Activated T-helper 1 cell treated with anti-CD3 and anti-CD28 coated beads, Interleukin-2, amount 50 U/mL, for 16 hours (primary cell): ENCODE results near the gene PHKG2.

Experiments
- DNase-seq, 2 donors: peaks; one replicate each; pipeline ENCODE4 v3.0.0-alpha.2; 2020; ENCODE audit warnings: low read depth in 1 of 2, low spot score in 1 of 2

Gene PHKG2

GRCh38 chr16:30728321-30728720, 19.9 kb upstream of the PHKG2 start:
- no peak for DNase-seq

DNA sequence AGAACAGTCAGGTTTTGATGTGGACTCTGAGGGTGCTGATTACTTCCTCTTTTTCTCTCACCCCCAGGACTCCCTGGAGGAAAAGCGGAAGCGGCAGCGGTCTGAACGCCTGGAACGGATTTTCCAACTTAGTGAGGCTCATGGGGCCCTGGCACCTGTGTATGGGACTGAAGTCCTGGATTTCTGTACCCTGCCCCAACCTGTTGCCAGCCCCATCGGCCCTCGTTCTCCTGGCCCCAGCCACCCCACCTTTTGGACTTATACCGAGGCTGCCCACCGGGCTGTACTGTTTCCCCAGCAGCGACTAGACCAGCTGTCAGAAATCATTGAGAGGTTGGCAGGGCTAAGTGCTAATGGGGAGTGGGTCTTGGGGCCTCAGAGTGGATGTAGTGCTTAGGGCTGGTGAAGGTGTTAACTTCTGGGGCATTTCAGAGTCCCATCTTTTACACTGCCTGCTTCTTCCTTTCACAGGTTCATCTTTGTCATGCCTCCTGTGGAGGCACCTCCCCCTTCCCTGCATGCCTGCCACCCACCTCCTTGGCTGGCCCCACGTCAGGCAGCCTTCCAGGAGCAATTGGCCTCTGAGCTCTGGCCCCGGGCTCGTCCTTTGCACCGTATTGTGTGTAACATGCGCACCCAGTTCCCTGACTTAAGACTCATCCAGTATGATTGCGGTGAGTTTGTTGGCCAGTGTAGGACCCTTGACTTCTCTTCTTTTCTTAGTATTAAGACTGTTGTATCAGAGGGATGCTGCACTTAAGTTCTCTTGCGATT, 19.1 kb upstream of the PHKG2 start:
- DNase-seq, result no peak

DNA sequence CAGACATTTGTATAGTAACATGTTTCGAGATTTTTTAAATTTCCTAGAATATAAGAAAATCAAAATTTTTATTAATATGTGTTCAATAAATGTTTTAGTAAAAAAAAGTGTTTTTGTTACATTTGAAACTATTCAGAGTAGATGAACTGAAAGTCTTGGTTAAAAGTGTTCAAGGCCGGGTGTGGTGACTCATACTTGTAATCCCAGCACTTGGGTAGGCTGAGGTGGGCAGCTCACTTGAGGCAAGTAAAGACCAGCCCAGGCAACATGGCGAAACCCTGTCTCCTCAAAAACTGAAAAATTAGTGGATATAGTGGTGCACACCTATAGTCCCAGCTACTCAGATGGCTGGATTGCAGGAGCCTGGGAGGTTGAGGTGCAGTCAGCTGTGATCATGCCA, 16.8 kb upstream of the PHKG2 start:
- no peak for DNase-seq

DNA sequence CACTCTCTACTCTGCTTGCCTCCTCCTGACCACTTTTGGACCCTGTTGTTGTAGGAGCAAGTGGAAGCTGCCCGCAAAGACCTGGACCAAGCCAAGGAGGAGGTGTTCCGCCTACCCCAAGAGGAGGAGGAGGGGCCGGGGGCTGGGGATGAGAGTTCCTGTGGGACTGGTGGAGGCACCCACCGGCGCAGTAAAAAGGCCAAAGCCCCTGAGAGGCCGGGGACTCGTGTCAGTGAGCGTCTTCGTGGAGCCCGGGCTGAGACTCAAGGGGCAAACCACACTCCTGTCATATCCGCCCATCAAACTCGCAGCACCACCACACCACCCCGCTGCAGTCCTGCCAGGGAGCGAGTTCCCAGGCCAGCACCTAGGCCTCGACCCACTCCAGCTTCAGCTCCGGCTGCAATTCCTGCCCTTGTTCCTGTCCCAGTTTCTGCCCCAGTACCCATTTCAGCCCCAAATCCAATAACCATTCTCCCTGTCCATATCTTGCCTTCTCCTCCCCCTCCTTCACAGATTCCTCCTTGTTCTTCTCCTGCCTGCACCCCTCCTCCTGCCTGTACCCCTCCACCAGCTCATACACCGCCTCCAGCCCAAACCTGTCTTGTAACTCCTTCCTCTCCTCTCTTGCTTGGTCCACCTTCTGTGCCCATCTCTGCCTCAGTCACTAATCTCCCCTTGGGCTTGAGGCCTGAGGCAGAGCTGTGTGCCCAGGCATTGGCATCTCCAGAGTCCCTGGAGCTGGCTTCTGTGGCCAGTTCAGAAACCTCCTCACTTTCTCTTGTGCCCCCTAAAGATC, 11.0 kb upstream of the PHKG2 start:
- no peak for DNase-seq

GRCh38 chr16:30737794-30738648, 10.2 kb upstream of the PHKG2 start:
- DNase-seq, result no peak

GRCh38 chr16:30738984-30739951, 9.0 kb upstream of the PHKG2 start:
- DNase-seq, result no peak

- DNase-seq, result no peak
These were observed 7.6 kb upstream of the PHKG2 start for GRCh38 chr16:30740364-30741251.

DNA sequence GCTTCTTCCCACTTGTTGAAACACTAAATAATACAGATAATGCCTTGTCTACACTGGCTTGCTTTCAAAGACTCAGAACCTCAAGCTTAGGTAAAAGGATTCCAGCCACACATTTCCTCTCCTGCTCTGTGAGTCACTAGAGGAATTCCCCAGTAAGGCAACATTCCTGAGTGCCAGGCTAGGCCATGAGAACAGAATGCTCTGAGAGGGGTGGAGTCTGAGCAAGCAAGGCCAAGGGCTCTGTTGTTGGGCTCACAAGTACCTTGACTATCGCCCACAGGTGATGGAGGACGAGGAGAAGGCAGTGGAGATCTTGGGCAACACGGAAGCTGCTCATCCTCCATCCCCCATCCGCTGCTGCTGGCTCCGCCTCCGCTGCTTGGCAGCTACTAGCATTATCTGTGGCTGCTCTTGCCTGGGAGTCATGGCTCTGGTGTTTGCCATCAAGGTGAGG, 6.7 kb upstream of the PHKG2 start:
- no peak for DNase-seq

DNA sequence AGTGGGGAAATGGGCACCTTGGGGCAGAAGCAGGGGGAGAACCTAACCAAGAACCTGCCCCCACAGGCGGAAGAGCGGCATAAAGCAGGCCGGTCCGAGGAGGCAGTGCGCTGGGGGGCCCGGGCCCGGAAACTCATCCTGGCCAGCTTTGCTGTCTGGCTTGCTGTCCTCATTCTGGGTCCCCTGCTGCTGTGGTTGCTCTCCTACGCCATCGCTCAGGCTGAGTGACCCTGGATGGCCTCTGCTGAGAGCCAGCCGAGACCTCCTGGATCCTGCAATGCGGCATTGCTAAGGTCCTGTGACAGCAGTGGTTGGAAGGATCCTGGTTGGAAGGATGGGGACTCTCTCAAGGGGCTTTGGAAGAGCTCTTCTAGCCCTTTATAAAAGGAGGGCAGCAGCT, 4.5 kb upstream of the PHKG2 start:
- no peak for DNase-seq

- DNase-seq, result no peak
These were observed 4.0 kb upstream of the PHKG2 start for GRCh38 chr16:30744183-30744582.

DNA sequence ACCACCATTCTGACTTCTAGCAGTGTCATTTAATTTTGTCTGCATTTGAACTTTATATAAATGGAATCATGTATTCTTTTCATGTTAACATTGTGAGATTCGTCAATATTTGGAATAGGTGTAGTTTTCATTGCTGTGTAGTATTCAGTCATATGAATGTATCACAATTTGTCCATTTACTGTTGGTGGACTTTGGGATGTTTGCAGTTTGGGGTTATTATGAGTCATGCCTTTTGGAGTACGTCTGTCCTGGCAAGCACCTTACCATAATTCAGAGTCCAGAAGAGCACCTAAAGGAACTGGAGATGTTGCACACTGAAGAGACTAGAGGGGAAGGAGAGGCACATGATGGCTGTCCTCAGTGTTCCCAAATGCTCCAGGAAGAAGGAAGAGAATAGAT, 3.1 kb upstream of the PHKG2 start:
- DNase-seq, result no peak

GRCh38 chr16:30746638-30747175, 1.5 kb upstream of the PHKG2 start:
- DNase-seq, result no peak

GRCh38 chr16:30747331-30747730, 894 bp upstream of the PHKG2 start:
- DNase-seq, result no peak

DNA sequence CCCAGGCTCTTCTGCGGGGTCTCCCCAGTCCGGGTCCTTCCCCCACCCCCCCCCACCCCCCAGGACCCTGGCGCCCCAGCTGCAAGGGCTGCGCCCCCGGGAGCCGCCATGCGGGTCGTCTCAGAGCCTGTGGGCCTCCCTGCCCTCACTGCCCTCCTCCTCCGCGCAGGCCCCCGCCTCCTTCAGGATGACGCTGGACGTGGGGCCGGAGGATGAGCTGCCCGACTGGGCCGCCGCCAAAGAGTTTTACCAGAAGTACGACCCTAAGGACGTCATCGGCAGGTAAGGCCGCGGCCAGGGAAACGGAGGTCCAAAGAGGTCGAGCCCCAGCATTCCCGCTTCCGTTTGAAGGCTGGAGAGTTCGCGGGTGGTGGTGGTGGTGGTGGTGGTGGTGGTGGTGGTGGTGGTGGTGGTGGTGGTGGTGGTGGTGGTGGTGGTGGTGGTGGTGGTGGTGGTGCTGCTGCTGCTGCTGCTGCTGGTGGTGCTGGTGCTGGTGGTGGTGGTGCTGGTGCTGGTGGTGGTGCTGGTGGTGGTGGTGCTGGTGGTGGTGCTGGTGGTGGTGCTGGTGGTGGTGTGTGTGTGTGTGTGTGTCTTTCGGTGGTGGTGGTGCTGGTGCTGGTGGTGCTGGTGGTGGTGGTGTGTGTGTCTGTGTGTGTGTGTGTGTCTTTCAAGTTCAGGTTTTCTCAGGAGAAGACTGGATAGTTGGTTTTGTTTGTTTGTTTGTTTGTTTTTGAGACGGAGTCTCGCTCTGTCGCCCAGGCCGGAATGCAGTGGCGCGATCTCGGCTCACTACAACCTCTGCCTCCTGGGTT, 615 bp downstream of the PHKG2 start:
- DNase-seq, result no peak

DNA sequence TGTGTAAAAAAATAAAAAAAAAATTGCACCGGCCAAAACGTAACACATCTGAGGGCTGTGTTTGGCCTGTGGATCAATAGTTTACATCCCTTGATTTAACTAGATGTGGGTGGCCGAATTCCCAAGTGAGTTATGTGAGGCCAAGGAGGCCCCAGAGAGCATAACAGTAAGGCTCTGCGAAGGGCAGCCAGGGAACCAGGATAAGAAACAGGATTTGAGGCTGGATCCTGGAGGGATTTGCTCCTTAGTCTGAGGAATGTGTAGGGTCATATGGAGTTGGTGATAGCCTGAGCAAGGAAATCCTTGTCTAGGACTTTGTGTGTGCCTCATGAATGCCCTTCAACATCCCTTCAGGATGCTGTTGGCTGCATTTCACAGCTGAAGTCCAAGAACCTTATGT, 2.0 kb downstream of the PHKG2 start:
- no peak for DNase-seq

DNA sequence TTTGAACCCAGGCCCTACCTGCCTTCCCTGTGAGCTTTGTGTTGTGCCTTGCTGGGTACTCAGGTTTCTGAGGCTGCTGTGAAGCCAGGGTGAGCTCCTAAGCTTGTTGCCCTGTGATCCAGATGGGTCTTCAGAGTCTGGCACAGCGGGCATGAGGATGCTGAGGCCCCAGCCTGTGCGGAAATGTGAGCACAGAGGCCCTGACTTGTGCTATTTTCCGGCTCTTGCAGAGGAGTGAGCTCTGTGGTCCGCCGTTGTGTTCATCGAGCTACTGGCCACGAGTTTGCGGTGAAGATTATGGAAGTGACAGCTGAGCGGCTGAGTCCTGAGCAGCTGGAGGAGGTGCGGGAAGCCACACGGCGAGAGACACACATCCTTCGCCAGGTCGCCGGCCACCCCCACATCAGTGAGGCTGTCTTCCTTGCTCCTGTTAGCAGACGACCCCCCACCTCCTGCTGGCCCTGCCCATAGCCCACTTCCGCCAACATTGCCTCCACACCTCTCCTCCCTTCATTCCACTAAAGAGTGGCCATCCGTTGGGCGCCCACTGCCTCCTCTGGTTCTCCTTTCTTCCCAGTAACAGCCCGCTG, 2.7 kb downstream of the PHKG2 start:
- DNase-seq, result no peak

DNA sequence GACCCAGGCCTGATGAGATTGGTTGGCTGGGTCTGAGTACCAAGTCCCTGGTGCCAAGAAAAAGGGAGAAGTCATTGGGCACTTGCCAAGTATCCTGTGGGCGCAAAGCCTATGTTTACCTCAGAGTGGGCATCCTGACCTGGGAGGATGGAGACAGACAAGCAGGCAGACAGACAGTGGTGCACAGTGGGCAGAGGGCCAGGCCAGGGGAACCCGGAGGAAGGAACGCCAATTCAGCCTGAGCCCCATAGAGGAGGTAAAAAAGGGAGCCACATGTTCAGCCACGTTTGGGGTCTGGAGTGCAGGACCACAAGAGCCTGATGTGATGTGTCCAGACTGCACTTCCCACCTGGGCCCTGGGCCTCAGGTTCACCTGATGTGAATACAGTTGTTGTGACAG, 5.4 kb downstream of the PHKG2 start:
- DNase-seq, result no peak
